ENCODE measurements around the gene RTP2.

DNA sequence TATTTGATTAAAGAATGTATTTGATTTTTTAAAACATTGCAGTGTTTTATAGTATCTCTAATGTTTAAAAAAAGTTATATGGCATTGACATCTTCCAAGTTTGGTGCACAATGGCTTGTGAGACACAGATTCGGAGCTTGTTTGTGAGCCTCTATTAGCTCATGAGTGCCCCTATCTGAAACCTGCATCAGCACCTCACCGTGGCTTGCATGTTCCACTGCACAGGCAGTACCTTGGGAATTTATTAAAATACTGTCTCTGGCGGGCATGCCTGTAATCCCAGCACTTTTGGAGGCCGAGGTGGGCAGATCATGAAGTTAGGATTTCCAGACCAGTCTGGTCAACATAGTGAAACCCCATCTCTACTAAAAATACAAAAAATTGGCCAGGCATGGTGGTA lies 6.8 kb upstream of the RTP2 start:
- TF ChIP-seq, protein P1, sequence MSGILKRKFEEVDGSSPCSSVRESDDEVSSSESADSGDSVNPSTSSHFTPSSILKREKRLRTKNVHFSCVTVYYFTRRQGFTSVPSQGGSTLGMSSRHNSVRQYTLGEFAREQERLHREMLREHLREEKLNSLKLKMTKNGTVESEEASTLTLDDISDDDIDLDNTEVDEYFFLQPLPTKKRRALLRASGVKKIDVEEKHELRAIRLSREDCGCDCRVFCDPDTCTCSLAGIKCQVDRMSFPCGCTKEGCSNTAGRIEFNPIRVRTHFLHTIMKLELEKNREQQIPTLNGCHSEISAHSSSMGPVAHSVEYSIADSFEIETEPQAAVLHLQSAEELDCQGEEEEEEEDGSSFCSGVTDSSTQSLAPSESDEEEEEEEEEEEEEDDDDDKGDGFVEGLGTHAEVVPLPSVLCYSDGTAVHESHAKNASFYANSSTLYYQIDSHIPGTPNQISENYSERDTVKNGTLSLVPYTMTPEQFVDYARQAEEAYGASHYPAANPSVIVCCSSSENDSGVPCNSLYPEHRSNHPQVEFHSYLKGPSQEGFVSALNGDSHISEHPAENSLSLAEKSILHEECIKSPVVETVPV (CRISPR knock-in tag; IDR thresholded peaks at IDR 0.05), result no peak
- TF ChIP-seq, protein P2, sequence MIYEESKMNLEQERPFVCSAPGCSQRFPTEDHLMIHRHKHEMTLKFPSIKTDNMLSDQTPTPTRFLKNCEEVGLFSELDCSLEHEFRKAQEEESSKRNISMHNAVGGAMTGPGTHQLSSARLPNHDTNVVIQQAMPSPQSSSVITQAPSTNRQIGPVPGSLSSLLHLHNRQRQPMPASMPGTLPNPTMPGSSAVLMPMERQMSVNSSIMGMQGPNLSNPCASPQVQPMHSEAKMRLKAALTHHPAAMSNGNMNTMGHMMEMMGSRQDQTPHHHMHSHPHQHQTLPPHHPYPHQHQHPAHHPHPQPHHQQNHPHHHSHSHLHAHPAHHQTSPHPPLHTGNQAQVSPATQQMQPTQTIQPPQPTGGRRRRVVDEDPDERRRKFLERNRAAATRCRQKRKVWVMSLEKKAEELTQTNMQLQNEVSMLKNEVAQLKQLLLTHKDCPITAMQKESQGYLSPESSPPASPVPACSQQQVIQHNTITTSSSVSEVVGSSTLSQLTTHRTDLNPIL (CRISPR knock-in tag; IDR thresholded peaks at IDR 0.05; ENCODE audit: low read depth), result no peak
- TF ChIP-seq ZFP3 (CRISPR knock-in tag; IDR thresholded peaks at IDR 0.05) (no peak), TOX (CRISPR knock-in tag; IDR thresholded peaks at IDR 0.05; ENCODE audit: borderline replicate concordance) (no peak), ZFP30 (CRISPR knock-in tag; IDR thresholded peaks at IDR 0.05) (no peak), OSR1 (CRISPR knock-in tag; IDR thresholded peaks at IDR 0.05) (no peak), ZC3H10 (CRISPR knock-in tag; IDR thresholded peaks at IDR 0.05) (no peak), ARNTL (CRISPR knock-in tag; IDR thresholded peaks at IDR 0.05; ENCODE audit: borderline replicate concordance, low read depth) (no peak), BACH2 (CRISPR knock-in tag; IDR thresholded peaks at IDR 0.05; ENCODE audit: borderline replicate concordance) (no peak)
- TF ChIP-seq, protein P3, sequence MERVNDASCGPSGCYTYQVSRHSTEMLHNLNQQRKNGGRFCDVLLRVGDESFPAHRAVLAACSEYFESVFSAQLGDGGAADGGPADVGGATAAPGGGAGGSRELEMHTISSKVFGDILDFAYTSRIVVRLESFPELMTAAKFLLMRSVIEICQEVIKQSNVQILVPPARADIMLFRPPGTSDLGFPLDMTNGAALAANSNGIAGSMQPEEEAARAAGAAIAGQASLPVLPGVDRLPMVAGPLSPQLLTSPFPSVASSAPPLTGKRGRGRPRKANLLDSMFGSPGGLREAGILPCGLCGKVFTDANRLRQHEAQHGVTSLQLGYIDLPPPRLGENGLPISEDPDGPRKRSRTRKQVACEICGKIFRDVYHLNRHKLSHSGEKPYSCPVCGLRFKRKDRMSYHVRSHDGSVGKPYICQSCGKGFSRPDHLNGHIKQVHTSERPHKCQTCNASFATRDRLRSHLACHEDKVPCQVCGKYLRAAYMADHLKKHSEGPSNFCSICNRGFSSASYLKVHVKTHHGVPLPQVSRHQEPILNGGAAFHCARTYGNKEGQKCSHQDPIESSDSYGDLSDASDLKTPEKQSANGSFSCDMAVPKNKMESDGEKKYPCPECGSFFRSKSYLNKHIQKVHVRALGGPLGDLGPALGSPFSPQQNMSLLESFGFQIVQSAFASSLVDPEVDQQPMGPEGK (CRISPR knock-in tag; IDR thresholded peaks at IDR 0.05; ENCODE audit: borderline replicate concordance), result no peak

All from SK-N-SH treated with all-trans-retinoic acid at 6 μM for 48 hours (cell line).